NCI-H128 (cell line): ENCODE results near the gene DIRAS1.
"Not testable (repeated sequence)": the region's sequence is repeated elsewhere in the genome, so short reads cannot be mapped to it uniquely, and the experiment has no call there.

Experiments used
- DNase-seq: peaks from one replicate; lab custom pipeline; 2025; ENCODE audit not compliant: unreplicated experiment; lab: John Stamatoyannopoulos, UW

The DIRAS1 gene

DNA sequence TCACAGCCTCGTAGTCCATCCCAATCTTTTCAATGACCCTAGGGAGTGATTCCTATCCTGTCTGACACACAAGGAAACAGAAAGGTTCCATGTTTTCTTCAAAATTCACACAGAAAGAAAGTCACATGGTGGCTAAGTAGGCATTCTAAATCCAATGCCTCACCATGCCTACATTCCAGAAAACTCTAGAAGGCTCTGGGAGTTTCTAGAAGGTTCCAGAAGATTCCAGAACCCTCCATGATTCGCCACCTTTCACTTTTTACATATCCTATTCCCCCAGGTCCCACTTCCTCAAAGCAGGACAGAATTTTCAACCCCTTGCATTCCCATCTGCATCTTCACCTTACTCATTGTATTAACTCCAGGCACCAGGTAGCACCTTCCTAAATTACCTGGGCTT, 41.7 kb downstream of the DIRAS1 start:
- no peak for DNase-seq

DNA sequence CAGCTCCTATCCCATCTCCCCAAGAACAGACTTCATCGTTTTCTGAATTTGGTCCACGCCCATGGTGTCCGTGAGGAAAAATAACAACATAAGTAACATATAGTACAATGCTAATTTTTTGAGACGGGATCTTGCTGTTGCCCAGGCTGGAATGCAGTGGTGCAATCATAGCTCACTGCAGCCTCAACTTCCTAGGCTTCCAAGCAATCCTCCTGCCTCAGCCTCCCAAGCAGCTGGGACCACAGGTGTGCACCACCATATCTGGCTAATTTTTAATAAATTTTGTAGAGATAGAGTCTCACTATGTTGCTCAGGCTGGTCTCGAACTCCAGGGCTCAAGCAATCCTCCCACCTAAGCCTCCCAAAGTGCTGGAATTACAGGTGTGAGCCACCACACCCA, 42.2 kb downstream of the DIRAS1 start:
- not testable (repeated sequence) for DNase-seq

DNA sequence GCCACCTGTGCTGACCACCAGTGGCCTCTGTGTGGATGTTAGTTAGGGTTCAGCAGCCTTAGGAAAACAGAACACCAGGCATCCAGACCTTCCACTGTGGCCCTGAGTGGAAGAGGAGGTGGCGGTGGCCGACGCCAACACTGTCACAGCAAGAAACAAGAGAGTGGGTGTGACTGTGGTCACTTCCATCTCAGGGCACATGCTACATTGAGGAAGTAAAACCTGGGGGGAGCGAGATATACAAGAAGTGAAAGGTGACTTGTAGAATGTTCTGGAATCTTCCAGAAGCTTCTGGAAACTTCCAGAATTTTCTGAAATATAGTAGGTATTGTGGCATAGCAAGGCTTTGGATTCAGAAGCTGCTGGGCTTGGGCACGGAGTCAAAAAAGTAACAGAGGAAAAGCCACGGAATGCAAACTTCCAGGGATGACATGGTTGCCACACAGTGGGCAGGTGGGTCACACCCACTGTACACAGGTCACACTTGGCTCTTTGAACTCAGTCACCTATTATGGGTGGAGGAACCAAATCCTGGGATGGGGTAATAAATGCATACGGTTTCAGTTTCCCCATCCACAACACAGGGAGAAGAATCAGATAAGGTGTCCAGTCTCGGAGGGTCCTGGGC, 43.0 kb downstream of the DIRAS1 start:
- no peak for DNase-seq

DNA sequence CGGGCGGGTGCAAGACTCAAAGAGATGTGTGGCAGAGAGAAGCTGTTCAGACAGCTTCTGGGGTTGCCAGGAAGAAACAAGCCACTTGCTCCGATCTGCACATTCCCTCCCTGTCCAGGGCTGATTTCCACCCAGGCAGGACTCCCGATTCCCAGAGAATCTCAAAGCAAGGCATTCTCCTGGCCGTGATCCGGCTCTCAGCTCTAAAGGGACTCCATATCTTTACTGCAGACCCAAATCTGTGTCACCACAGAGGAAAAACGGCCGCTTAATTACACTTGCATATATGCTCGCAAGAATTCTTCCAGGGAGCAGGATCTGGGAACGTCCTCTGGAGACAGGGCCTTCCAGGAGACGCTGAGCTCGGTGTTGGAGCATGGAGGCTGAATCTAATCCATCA, 44.3 kb downstream of the DIRAS1 start:
- DNase-seq: no peak

DNA sequence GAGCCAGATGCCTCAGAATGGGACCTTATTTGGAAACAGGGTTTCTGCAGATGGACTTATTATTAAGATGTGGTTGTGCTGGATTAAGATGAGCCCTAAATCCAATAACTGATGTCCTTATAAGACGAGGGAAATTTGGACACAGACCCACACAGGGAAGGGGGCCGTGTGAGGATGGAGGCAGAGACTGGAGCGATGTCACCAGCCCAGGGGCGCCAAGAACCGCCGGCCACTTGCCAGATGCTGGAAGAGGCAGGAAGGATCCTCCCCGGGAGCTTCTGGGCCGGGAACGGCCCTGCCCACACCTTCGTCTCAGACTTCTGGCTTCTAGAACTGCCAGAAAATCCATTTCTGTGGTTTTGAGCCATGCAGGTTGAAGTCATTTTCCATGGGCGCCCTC, 45.3 kb downstream of the DIRAS1 start:
- no peak for DNase-seq

DNA sequence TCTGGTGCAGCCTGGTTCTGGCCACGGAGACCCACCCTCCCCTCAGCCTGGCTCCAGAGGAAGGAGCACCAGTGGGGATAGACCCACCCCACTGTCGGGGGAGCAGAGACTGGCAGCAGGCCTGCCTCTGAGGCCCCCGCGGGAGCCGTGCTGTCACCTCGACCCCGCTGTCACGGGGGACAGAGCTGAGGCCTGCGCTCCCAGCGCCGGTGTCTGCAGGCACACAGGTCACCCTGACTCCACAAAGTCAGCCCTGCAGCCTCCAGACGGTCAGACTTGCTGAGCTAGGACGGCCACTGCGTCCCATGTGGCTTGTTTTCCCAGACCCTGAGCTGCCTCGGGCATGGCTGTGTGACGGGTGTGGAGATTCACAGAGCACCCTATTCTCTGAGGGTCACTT, 51.0 kb downstream of the DIRAS1 start:
- no peak for DNase-seq

DNA sequence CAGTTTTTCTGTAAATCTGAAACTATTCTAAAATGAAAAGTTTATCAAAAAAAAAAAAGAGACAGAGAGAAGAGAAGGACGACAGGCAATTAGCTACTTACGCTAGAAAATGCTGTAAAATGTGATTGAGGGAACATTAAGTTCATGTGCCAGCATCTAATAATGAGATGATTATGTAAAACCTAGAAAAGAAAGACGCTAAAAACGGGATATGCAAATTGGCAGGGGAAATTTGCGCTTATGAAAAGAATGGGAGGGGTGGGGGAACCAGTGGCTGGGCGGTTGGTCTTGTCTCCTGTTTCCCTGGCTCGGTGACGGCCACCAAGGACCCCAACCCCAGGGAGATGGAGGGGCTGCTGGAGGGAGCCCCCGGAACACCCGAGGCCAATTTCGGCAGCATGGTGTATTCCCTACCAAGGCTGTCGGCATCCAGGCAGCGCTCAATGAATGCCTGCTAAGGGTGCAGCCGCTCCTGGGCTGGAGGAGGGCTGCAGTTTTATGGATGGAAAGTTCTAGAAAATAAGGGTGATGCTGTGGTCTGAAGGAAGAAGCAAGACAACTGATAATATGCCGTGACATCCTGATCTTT, 52.9 kb downstream of the DIRAS1 start:
- DNase-seq: no peak

DNA sequence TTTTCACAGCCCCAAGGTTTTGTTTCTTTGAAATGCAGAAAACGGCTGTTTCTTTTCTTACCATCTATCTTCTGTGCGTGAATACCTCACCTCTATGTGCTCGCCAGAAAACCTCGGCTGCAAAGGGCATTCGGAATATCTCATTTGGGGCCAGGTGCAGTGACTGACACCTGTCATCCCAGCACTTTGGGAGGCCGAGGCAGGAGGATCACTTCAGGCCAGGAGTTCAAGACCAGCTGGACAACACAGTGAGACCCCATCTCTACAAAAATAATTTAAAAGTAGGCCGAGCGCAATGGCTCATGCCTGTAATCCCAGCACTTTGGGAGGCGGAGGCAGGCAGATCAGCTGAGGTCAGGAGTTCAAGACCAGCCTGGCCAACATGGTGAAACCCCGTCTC, 53.8 kb downstream of the DIRAS1 start:
- DNase-seq: not testable (repeated sequence)

DNA sequence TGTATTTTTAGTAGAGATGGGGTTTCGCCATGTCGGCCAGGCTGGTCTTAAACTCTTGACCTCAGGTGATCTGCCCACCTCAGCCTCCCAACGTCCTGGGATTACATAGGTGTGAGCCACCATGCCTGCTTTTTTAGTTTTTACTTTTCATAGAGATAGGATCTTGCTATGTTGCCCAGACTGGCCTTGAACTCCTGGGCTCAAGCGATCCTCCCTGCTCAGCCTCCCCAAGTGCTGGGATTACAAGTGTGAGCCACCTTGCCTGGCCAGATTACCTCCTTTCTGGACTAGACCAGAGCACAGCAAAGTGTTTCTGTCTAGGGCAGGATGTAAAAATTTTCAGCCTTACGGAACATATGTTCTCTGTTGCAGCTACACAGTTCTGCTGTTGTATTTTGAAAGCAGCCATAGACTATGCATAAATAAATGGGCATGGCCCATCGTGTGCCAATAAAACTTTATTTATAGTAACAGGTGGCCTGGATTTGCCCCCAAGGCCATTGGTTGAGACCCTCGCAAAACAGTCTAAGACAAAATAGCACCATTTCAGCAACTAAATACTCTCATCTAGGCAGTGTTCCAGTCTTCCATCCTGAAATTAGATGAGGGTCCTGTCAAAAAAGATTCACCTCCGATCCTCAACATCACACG, 54.7 kb downstream of the DIRAS1 start:
- DNase-seq: no peak

DNA sequence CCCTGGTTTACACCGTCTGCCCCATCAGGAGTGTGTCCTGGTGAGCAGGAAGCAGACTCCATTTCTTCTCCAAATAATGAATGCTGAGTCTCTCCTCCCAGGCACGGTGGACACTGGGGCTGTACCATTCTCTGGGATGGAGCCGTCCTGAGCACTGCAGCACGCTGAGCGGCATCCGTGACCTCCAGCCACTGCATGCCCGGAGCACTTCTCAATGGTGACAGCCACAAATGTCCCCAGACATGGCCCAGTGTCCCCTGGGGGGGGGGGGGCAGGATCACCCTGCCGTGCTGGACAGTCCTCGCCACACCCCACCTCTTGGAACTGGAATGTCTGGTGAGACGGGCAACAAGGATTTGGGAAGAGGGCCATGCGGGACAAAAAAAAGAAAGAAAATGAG, 56.1 kb downstream of the DIRAS1 start:
- DNase-seq: no peak
